Central memory CD4-positive, alpha-beta T cell (primary cell): ENCODE measurements around the gene STOX1.
"Not testable (repeated sequence)": the region's sequence is repeated elsewhere in the genome, so short reads cannot be mapped to it uniquely, and the experiment has no call there.

Experiments used
- DNase-seq: peaks from one replicate; pipeline ENCODE4 v3.0.0; 2022
- total RNA-seq, 3 experiments: gene quantifications; one replicate each; lab custom pipeline; 2026; lab: John Stamatoyannopoulos, UW

Gene STOX1
- total RNA-seq, result 0 to 1.4 (median 0.85) reads per million in 3 experiments

DNA sequence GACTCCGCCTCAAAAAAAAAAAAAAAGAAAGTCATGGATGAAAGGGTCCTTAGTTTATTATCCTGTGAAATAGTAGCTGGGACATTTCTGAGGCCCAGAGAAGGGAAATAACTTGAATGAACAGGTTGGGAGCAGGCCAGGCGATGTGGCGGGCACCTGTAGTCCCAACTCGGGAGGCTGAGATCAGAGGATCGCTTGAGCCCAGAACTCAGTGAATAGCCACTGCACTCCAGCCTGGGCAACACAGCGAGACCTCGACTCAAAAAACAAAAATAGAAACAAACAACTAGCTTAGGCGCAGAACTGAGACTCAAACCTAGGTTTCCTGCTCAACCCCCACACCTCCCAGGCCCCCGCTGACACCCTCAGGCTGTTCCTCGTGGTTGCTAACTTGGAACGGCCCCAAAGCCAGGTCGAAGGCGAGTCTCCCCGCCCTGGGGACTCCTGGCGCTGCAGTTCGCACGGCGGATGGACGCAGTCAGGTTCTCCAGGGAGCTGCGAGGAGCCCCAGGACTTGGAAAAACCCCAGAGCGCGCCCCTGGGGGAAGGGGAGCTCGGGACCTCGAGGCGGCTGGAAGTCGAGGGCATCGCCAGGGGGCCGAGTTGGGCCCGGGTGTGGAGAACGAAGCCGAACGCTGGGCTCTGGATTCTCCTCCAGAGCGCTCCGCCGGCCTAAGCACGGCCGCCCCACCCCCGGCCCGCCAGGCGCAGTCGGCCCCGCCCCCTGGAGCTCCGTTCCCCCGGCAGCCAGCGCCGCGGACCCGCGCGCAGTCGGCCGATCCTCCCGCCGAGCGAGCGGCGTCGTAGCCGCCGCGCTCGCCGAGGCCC is at the start of gene STOX1:
Gene STOX1 (plus strand): TSS at position 768 of the 828 bp plus-strand sequence. CDS start 93 bp downstream, outside the sequence.
- DNase-seq, result peak; percentile 36

DNA sequence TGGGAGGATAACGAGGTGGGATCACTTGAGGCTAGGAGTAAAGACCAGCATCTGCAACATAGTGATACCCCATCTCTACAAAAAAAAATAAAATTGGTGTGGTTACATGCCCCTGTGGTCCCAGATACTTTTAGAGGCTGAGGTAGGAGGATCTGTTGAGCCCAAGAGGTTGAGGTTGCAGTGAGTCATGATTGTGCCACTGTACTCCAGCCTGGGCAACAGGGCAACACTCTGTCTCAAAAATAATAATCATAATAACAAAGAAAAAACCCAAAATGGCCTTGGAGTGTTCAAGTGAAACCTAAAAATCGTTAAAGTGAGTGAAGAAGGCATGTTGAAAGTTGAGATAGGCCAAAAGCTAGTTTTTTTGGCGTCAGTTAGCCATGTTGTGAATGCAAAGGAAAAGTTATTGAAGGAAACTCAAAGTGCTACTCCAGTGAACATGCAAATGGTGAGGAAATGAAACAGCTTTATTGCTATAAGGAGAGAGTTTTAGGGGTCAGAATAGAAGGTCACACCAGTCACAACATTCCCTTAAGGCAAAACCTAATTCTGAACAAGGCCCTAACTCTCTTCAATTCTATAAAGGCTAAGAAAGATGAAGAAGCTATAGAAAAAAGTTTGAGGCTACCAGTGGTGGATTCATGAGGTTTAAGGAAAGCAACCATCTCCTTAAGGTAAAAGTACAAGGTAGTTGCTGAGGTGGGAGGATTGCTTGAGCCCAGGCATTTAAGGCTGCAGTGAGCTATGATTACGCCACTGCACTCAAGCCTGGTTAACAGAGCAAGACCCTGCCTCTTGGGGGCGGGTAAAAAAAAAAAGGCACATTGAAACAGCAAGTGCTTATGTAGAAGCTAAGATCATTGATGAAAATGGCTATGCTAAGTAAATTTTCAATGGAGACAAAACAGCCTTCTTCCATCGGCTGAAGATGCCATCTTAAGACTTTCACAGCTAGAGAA is 45.4 kb upstream of the STOX1 start:
- DNase-seq, result no peak

- no peak for DNase-seq
Observed at GRCh38 chr10:68784476-68784875, 42.9 kb upstream of the STOX1 start.

DNA sequence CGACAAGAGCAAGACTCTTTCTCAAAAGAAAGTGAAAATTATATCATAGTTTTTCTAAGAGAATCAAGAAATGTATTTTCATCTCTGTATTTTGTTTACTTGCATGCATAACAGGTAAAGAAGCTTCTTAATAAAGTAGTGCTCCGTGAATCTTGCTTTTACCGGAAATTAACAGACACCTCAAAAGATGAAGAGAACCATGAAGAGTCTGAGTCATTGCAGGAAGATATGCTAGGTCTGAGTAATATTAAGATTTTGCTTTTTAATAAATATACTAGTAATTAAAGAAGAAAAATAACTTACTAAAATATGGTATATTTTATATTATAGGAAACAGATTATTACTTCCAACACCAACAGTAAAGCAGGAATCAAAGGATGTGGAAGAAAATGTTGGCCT is 39.5 kb upstream of the STOX1 start:
- no peak for DNase-seq

DNA sequence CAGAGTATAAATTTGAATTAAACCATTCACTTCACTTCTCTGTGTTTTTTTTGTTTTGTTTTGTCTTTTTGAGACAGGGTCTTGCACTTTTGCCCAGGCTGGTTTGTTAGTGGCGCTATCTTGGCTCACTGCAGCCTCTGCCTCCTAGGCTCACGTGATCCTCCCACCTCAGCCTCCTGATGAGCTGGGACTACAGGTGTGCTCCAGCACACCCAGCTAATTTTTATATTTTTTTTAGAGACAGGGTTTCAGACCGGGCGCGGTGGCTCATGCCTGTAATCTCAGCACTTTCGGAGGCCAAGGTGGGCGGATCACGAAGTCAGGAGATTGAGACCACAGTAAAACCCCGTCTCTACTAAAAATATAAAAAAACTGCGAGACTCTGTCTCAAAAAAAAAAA is 36.9 kb upstream of the STOX1 start:
- no peak for DNase-seq

DNA sequence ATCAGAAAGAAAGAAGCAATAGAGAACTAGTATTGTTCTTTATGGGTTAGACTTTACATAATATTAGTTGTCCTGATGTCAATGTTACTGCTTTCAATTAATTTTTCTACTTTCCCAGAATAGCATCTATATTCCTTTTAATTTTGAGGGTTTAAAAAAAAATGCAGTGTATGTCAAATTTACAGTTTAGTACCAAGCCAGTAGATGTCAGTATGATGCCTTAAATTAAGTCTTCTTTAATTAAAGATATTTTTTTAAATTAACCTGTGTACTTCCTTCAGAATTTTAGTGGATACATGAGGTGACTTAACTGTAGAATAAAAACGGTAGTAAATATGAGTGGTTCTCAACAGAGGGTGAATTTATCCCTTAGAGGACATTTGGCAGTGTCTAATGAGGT is 35.2 kb upstream of the STOX1 start:
- no peak for DNase-seq

DNA sequence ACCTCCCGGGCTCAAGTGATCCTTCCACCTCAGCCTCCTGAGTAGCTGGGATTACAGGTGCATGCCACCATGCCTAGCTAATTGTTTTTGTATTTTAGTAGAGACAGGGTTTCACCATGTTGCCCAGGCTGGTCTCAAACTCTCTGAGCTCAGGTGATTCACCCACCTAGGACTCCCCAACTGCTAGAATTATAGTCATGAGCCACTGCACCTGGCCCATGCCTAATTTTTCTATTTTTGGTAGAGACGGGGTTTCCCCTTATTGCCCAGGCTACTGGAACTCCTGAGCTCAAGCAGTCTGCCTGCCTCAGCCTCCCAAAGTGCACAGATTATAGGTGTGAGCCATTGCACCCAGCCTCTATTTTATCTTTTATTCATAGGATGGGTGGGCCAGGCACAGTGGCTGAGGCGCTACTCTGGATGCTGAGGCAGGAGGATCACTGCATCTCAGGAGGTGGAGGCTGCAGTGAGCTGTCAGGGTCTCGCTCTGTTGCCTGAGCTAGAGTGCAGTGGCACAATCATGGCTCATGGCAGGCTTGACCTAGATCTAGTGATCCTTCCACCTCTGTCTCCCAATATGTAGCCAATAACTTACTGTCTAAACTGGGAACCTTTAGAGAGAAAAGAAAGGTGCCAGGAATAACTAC is 31.3 kb upstream of the STOX1 start:
- no peak for DNase-seq

- no peak for DNase-seq
Observed at GRCh38 chr10:68796605-68797004, 30.7 kb upstream of the STOX1 start.

DNA sequence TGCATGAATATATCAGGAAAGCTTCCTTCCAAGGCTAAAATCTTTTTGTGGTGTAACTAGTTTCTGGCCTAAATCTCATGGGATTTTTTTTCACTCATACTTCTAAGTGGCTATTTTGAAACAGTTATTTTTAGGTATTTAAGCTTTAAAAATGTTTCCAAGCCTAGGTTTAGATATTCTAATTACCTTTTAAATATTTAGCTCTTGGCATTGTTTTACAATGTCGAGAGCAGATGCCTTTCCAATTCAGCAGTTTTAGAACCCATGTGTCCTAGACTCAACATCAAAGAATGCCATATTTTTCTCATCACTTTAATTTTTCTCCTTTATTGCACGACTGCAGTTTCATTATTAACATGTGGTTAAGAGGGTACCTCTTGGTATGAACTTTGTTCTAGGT is 27.1 kb upstream of the STOX1 start:
- DNase-seq, result no peak

GRCh38 chr10:68804692-68805091 is 22.6 kb upstream of the STOX1 start:
- no peak for DNase-seq

- not testable (repeated sequence) for DNase-seq
Observed at GRCh38 chr10:68810830-68811229, 16.5 kb upstream of the STOX1 start.

DNA sequence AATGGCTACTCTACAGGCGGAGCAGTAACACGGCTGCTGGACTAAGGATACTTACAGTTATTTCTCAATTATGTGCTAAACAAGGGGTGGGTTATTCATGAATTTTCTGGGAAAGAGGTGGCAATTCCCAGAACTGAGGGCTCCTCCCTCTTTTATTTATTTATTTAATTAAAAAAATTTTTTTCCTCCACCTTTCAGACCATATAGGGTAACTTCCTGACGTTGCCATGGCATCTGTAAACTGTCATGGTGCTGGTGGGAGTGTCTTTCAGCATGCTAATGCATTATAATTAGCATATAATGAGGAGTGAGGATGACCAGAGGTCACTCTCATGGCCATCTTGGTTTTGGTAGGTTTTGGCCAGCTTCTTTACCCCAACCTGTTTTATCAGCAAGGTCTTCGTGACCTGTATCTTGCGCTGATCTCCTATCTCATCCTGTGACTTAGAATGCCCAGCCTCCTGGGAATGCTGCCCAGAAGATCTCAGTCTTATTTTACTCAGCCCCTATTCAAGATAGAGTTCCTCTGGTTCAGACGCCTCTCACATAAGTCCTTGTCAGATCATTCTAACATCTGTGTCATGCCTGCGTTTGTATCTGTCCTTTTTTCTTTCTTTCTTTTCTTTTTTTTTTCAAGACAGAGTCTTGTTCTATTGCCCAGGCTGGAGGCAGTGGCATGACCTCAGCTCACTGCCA is 15.9 kb upstream of the STOX1 start:
- DNase-seq, result no peak

DNA sequence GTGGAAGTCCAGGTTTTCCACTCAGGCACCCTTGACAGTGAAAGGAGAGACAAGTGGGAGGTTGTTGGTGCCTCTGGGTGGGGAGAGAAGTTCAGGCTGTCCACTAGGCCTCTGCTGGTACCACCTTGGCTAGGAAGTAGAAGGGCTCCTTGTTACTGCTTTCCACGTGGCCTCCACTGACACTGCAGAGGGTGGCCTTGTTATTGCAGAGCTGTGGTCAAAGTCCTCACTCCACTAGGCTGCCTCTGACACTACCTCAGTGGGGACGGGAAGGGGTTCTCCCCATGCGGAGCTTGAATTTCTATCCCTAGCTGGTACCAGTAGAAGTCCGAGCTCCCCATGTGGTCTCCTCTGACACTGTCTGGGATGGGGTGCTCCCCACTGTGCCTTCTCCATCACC is 14.9 kb upstream of the STOX1 start:
- no peak for DNase-seq

GRCh38 chr10:68813559-68813958 is 13.8 kb upstream of the STOX1 start:
- DNase-seq, result no peak

DNA sequence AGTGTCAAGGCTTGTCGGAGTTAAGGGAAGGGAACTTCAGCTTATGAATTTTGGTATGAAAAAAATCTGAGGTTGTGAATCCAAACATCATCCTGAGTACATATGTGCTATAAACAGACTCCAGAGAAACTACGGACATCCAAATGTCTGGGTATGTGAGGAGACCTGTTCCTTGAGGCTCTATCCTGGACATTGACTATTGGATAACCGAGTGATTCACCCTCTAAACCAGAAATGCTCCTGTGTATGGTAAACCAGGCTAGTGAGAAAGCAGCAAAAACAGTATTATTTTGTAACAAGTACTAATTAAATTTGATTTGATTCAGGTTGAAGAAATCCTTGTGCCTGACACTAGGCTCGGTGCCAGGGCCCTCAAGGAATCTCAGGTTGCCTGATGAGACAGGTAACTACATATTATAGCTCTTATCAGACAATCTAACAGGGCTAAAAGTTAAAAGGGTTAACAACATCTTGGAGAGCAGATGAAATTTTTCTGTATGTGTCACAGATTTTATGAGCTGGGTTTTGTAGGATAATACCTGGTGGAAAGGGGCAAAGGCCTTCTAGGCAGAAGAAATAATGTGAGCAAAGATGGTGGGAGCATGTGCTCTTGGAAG is 10.4 kb upstream of the STOX1 start:
- no peak for DNase-seq

DNA sequence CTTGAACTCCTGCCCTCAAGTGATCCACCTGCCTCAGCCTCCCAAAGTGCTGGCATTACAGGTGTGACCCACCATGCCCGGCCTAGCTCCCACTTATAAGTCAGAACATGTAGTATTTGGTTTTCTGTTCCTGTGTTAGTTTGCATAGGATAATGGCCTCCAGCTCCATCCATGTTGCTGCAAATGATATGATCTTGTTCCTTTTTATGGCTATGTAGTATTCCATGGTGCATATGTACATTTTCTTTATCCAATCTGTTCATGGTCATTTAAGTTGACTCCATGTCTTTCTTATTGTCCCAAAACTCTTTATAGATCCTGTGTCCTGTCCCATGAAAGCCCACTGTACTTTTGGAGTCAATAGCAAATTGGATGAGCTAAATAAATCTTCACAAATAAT is 7.0 kb upstream of the STOX1 start:
- not testable (repeated sequence) for DNase-seq

DNA sequence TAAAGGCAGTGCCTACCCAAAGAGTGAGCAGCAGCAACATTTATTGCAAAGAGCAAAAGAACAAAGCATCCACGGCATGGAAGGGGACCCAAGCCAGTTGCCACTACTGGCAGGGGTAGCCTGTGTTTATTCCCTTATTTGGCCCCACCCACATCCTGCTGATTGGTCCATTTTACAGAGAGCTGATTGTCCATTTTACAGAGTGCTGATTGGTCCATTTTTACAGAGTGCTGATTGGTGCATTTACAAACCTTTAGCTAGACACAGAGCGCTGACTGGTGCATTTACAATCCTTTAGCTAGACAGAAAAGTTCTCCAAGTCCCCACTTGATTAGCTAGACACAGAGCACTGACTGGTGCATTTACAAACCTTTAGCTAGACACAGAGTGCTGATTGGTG is 4.7 kb upstream of the STOX1 start:
- DNase-seq, result not testable (repeated sequence)

DNA sequence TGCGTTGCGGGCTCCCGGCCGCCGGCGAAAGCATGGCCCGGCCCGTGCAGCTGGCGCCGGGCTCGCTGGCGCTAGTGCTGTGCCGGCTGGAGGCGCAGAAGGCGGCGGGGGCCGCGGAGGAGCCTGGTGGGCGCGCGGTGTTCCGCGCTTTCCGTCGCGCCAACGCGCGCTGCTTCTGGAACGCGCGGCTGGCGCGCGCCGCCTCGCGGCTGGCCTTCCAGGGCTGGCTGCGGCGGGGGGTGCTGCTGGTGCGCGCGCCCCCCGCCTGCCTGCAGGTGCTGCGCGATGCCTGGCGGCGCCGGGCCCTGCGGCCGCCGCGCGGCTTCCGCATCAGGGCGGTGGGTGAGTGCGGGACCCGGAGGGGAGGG is 245 bp downstream of the STOX1 start:
- not testable (repeated sequence) for DNase-seq

DNA sequence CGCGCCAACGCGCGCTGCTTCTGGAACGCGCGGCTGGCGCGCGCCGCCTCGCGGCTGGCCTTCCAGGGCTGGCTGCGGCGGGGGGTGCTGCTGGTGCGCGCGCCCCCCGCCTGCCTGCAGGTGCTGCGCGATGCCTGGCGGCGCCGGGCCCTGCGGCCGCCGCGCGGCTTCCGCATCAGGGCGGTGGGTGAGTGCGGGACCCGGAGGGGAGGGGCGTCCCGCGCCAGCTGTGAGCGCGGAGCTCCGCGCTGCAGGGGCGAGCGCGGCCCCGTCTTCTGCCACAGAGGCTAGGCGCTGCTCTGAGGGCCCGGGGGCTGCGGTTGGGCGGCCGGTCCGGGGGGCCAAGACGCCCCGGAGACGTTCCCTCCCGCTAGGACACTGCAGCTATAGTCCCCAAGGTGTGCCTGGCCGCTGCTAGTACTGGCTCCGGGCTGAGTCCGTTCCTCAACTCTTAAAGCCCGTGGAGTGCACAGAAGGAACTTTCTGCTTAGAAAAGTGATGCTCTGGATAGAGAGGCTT is 811 bp downstream of the STOX1 start:
- DNase-seq, result peak; percentile 2

DNA sequence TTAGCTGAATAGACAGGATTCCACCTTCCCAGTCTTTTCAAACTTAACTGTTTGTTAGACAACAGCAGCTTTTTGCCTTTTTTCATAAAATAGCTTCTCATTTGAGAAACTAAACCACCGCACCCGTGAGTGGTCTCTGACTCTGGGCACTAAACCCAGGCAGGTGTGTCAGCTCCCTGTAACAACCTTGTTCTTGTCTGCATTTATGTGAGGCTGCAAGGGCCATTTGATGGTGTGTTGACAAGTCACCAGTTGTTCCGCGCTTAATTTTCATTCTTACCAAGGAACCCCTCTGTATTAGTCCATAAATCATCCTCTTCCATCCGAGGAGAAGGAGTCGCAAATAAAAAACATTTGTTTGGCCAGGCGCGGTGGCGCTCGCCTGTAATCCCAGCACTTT is 1.5 kb downstream of the STOX1 start:
- DNase-seq, result no peak

- DNase-seq, result no peak
Observed at GRCh38 chr10:68829521-68829920, 2.2 kb downstream of the STOX1 start.

GRCh38 chr10:68829952-68830351 is 2.6 kb downstream of the STOX1 start:
- DNase-seq, result no peak
